SW480 (cell line): Measurements from ENCODE around the gene XCL2.

Experiments used
- DNase-seq: peaks from one replicate; pipeline ENCODE4 v3.0.0-alpha.2; 2016; ENCODE audit warnings: low spot score

The XCL2 gene

GRCh38 chr1:168513656-168514404 is 30.0 kb downstream of the XCL2 start:
- DNase-seq = no peak

GRCh38 chr1:168512864-168513595 is 30.8 kb downstream of the XCL2 start:
- no peak for DNase-seq

DNA sequence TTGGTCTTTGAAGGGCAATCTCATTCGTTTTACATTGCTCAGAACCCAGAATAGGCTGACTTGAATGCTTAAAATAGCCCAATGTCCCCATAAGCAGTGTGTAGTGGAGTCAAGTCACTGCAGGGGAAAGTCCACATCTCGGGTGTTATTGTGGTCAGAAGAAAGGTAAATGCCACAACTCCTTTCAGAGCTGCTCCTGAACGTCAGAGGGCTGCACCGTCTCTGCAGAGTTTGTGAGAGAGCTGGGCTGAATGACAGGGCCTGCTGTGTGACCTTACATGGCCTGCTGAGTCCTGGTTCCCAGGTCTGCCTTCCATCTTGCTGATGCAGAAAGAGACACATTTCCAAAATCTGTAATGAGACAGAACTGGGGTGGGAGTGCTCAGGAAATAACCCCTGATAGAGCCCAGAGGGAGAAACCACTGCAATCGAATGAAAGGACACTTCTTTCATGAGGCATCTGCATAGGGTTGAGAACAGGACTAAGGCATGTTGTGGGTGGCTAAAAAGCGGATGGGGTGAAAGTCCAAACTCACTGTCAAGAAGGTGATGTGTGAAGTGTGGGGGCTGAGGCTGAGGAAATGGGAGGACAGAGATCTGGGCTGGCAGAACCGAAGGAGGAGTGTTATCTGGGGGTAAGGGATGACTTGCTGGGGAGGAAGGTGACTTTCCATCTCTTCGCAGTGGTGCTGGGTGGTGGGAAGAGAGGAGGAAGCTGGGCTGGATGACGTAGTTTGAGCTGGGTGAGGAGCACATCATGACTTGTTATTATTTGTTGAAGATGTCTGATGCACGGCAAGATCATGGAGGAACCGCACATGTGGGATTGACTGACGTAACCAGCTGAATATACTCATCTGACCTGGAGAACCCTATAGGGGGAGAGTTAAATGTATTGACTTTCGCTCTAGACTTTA is 33.7 kb downstream of the XCL2 start:
- DNase-seq = no peak

DNA sequence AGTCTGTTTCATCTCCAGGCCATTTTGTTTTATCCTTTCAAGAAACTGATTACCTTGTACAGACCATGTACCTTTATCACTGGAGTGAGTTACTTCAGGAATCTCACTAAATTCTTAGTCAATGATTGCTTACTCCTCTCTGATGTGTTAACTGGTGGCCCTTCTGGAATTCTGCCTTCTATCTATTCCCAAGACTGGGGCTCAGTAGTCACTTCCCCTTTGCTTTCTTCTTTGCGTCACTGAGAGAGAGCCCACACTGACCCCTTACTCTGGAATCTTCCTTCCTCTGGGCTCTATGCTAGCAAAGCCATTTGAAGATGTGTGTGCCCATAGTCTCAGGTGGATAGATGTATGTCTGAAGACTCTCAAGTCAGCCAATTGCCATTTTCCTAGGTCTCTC is 34.6 kb downstream of the XCL2 start:
- DNase-seq = no peak

- no peak for DNase-seq
Observed at GRCh38 chr1:168507828-168508227, 36.0 kb downstream of the XCL2 start.

GRCh38 chr1:168507231-168507630 is 36.6 kb downstream of the XCL2 start:
- DNase-seq = no peak

DNA sequence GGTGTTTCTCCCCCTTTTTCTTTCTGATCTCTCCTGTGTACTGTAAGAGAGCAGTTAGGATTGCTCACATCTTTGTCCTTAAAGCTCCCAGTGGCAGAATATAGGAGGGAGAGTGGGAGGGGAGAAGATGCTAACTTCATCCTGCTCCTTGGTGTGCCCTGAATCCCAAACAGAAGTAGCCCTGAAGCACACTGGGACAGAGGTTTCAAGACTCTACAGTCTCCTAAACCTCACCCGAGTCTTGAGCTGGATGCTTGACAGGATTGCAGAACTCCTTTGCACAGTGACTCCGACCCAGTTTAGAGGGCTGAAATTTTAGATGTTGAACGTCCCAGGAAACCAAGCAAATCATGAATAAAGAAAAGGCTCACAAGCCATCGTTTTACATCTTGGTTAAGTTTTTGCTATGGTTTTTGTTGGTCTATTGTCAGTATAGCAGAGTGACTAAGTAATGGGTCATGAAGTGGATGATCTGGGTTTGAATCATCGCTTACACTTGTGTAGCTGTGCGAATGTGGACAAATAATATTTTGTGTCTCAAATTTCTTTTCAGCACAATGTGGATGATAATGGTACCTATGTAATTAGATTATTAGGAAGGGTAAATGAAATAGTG is 37.5 kb downstream of the XCL2 start:
- DNase-seq = no peak

- DNase-seq = no peak
Observed at GRCh38 chr1:168505006-168505405, 38.8 kb downstream of the XCL2 start.

DNA sequence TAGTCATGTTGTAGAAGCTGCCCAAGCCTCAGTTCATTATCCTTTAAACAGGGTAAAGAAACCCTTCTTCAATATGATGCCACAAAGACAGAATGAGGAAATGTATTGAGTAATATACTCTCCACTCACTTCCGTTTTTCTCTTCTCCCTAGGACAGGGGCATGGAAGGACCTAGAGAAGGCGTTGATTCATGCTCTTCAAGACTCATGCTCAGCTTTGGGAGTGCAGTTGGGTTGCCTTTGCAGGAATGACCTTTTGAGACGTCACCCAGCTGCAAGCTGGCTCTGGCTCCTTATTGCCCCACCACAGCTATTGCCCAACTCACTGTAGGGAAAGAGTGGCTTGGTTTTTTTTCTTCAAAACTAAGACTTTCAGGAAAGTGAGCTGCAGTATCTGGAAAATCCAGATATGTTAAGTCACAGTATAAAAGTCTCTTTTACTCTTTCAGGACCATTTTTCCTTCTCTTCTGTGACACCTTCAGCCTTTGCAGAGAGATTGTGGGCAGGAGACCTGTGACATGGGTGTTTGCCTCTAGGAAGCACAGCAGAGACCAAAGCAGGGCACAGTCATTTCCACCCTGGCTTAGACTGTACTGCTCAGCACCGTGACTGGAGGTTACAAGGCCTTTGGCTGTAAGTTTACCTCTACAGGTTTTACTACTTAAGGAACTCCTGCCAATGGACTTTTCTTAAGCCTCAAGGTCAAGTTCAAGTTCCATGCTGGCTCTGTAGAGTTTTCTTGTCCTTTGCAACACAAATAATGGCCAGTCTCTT is 39.5 kb downstream of the XCL2 start:
- DNase-seq = no peak

GRCh38 chr1:168499688-168500049 is 44.1 kb downstream of the XCL2 start:
- no peak for DNase-seq

GRCh38 chr1:168498956-168499687 is 44.7 kb downstream of the XCL2 start:
- no peak for DNase-seq

- DNase-seq = no peak
Observed at GRCh38 chr1:168498159-168498631, 45.6 kb downstream of the XCL2 start.

DNA sequence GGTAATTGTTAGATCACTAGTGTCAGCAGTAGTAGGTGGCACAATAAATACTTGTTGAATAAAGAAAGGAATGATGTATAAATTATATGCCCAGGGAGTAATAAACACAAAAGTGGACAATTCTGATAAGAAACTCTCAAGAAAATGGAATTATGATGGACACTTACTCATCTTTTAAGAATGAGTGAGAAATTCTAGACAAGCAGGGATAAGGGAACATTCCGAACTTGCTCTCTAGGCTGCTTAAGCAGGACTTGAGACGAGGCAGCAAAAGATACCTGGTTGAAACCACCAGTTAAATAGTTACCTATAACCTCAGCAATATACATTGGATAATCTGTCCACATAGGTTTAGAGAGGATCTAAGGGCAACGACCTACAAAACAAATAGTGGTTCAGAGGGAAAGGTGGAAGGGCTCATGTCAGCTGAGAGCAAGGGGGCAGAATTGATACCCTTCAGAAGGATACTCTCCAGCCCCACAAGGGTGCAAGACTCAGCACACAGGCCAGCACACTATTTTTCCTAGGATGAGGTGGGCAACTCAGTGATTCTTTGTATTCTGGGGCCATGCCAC is 46.3 kb downstream of the XCL2 start:
- DNase-seq = no peak

- DNase-seq = no peak
Observed at GRCh38 chr1:168491527-168492164, 52.2 kb downstream of the XCL2 start.
